Keratinocyte (primary cell): Measurements from ENCODE around the gene ZBTB17. TPM values are rescaled to one million over a fixed set of nuclear protein-coding genes. Genes with fewer than 3 reads are reported as not detected.

Experiments used
- DNase-seq: peaks from one replicate; pipeline ENCODE4 v3.0.0-alpha.2; 2011; ENCODE audit warnings: low read depth, missing footprints, low spot score
- FAIRE-seq: peaks from 2 replicates; lab custom pipeline; 2011; peaks lifted over from hg19 to GRCh38; lab: Jason Lieb, UNC
- H2AFZ ChIP-seq: 2 replicates; pipeline ENCODE4 v1.6.0; 2012; ENCODE audit warnings: low read length, control low read depth, inconsistent platforms; ENCODE audit not compliant: control insufficient read depth
- H3K27ac ChIP-seq: 2 replicates; pipeline ENCODE4 v1.5.1; 2011; ENCODE audit warnings: low read length; ENCODE audit not compliant: control insufficient read depth, insufficient read depth
- H3K27me3 ChIP-seq: 3 replicates; pipeline ENCODE4 v1.6.0; 2011; ENCODE audit warnings: low read length; ENCODE audit not compliant: control insufficient read depth, insufficient read depth; ENCODE audit errors: extremely low read depth
- H3K36me3 ChIP-seq, 2 experiments: 2 replicates in 1 of 2; 3 replicates in 1 of 2; pipeline ENCODE4 v1.5.1; 2011; ENCODE audit warnings: low read length in 2 of 2, mild to moderate bottlenecking in 1 of 2; ENCODE audit not compliant: control insufficient read depth in 2 of 2, insufficient read depth in 2 of 2; ENCODE audit errors: extremely low read depth in 1 of 2
- H3K4me1 ChIP-seq: 3 replicates; pipeline ENCODE4 v1.5.1; 2011; ENCODE audit warnings: low read length; ENCODE audit not compliant: control insufficient read depth, insufficient read depth; ENCODE audit errors: extremely low read depth
- H3K4me2 ChIP-seq: 3 replicates; pipeline ENCODE4 v1.6.0; 2011; ENCODE audit warnings: low read depth, low read length; ENCODE audit not compliant: control insufficient read depth, insufficient read depth; ENCODE audit errors: extremely low read depth
- H3K4me3 ChIP-seq, 3 experiments: fragments of 200-600 bp in 1 of 3; sonication (generic) in 1 of 3; 2 replicates in 2 of 3; 3 replicates in 1 of 3; pipeline ENCODE4 v1.5.1; 2011 to 2016; ENCODE audit warnings: low read length in 3 of 3, mild to moderate bottlenecking in 3 of 3, control low read depth in 2 of 3, inconsistent platforms in 1 of 3, low read depth in 1 of 3, mixed read lengths in 1 of 3, mixed run types in 1 of 3, moderate library complexity in 1 of 3; ENCODE audit not compliant: control insufficient read depth in 2 of 3, insufficient read depth in 2 of 3; ENCODE audit errors: extremely low read depth in 1 of 3
- H3K79me2 ChIP-seq: 2 replicates; pipeline ENCODE4 v1.6.0; 2012; ENCODE audit warnings: low read length; ENCODE audit not compliant: control insufficient read depth, insufficient read depth
- H3K9ac ChIP-seq: 3 replicates; pipeline ENCODE4 v1.6.0; 2011; ENCODE audit warnings: low read length; ENCODE audit not compliant: control insufficient read depth, insufficient read depth; ENCODE audit errors: extremely low read depth
- H3K9me1 ChIP-seq: 3 replicates; pipeline ENCODE4 v1.6.0; 2011; ENCODE audit warnings: low read length; ENCODE audit not compliant: control insufficient read depth, insufficient read depth; ENCODE audit errors: extremely low read depth
- H3K9me3 ChIP-seq: 2 replicates; pipeline ENCODE4 v1.5.1; 2012; ENCODE audit warnings: low read depth, low read length; ENCODE audit not compliant: control insufficient read depth
- H4K20me1 ChIP-seq: 3 replicates; pipeline ENCODE4 v1.6.0; 2011; ENCODE audit warnings: low read length; ENCODE audit not compliant: control insufficient read depth, insufficient read depth; ENCODE audit errors: extremely low read depth
- EZH2 ChIP-seq: IDR thresholded peaks from one replicate; pipeline ENCODE4 v1.6.1; 2012; ENCODE audit warnings: inconsistent platforms, mild to moderate bottlenecking, low read length, moderate library complexity
- dilution Hi-C: fragments of 300-500 bp; cut with MboI; formaldehyde crosslinking; loops from one replicate; pipeline ENCODE4 v1.7.0; 2020; ENCODE audit warnings: low sequenced_read_pairs; ENCODE audit not compliant: extremely low pct_ligation_motif_present
- polyA plus RNA-seq, 5 experiments: library from polyadenylated mRNA; depleted of rRNA in 3 of 5; stranded (reverse) in 3 of 5; stranded (forward) in 1 of 5; unstranded in 1 of 5; fragments of >200 nt; gene quantifications; 1 replicate in 1 of 5; 2 replicates in 3 of 5; 3 replicates in 1 of 5; pipeline versions ENCODE4 v1.2.1 to v1.2.3, GENCODE V29; 2011 to 2012; ENCODE audit warnings: missing spikeins in 2 of 5, low read depth in 1 of 5, low replicate concordance in 1 of 5
- TF ChIP-seq, protein P1 (sequence below), 3 experiments: IDR thresholded peaks in 1 of 3; conservative IDR thresholded peaks in 1 of 3; optimal IDR thresholded peaks in 1 of 3; 2 replicates in 2 of 3; 3 replicates in 1 of 3; pipeline versions ENCODE3 to v1.5.1; 2011; ENCODE audit warnings: low read length in 3 of 3, mild to moderate bottlenecking in 3 of 3, moderate library complexity in 2 of 3, control low read depth in 1 of 3, inconsistent platforms in 1 of 3; ENCODE audit not compliant: insufficient read depth in 2 of 3; ENCODE audit errors: extremely low read depth in 1 of 3

The ZBTB17 gene
- polyA plus RNA-seq, 1 donor (not counting 4 experiments of a cell fraction or from before 2014, with no cell fraction given) = 18.4 TPM

DNA sequence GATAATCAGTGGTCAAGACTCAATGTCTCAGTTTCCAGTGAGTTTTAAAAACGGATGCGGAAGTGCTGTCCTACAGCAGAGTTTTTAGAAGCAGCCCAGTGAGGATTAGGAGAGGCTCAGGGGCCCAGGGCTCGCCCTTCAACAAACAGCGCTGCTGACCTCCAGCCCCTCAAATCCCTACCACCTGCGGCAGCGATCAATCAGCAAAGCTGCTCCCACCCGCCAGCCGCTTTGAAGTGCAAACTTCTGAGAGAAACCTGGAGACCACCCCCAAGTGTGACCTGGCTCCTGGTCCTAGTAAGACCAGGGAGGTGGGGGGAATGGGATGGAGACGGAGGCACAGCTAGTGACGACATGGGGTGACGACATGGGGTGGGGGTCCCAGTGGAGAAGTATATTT lies 14.4 kb downstream of the ZBTB17 start:
- Histone ChIP-seq H2AFZ (no peak overlapping the region), H4K20me1 (no peaks in the 10 kb centered on the region), H3K9me1 (no peaks in the 10 kb centered on the region), H3K9ac (no peak overlapping the region), H3K79me2 (peaks cover 54% of the 10 kb centered on the region), H3K4me3 (no peak overlapping the region), H3K9me3 (no peaks in the 10 kb centered on the region), H3K27me3 (no peaks in the 10 kb centered on the region), H3K36me3 (peaks cover 4 to 10% of the 10 kb centered on the region in 2 experiments), H3K27ac (no peak overlapping the region), H3K4me2 (no peak overlapping the region), H3K4me1 (peaks cover 10% of the 10 kb centered on the region)
- DNase-seq = no peak
- no peak for FAIRE-seq
- dilution Hi-C loops = no loop called here
- TF ChIP-seq, protein P1, sequence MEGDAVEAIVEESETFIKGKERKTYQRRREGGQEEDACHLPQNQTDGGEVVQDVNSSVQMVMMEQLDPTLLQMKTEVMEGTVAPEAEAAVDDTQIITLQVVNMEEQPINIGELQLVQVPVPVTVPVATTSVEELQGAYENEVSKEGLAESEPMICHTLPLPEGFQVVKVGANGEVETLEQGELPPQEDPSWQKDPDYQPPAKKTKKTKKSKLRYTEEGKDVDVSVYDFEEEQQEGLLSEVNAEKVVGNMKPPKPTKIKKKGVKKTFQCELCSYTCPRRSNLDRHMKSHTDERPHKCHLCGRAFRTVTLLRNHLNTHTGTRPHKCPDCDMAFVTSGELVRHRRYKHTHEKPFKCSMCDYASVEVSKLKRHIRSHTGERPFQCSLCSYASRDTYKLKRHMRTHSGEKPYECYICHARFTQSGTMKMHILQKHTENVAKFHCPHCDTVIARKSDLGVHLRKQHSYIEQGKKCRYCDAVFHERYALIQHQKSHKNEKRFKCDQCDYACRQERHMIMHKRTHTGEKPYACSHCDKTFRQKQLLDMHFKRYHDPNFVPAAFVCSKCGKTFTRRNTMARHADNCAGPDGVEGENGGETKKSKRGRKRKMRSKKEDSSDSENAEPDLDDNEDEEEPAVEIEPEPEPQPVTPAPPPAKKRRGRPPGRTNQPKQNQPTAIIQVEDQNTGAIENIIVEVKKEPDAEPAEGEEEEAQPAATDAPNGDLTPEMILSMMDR (optimal IDR thresholded peaks at IDR 0.05 in 1 of 3, IDR thresholded peaks at IDR 0.05 in 1 of 3, conservative IDR thresholded peaks at IDR 0.05 in 1 of 3; ENCODE audit: extremely low read depth in 1 of 3, insufficient read depth in 2 of 3, low read length in 3 of 3) = no peak
- no peak for TF ChIP-seq EZH2

DNA sequence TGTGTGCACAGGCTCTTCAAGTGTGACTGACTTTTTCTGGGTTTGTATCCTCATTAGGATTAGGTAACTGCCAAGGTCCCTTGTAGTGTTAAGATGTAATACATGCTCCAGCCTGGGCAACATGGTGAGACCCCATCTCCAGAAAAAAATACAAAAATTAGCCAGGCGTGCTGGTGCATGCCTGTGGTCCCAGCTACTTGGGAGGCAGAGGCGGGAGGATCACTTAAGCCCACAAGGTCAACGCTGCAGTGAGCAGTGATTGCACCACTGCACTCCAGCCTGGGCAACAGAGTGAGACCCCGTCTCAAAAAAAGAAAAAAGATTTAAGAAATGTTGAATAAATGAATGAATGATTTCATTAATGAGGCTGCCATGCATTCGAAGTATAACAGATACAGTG lies 15.1 kb downstream of the ZBTB17 start:
- Histone ChIP-seq H3K4me1 (peaks cover 10% of the 10 kb centered on the region), H3K9me1 (no peaks in the 10 kb centered on the region), H3K27ac (no peak overlapping the region), H4K20me1 (no peaks in the 10 kb centered on the region), H3K9me3 (no peaks in the 10 kb centered on the region), H3K79me2 (peaks cover 53% of the 10 kb centered on the region), H3K9ac (no peak overlapping the region), H3K36me3 (peaks cover 4% of the 10 kb centered on the region in 2 experiments), H3K4me3 (no peak overlapping the region), H3K27me3 (no peaks in the 10 kb centered on the region), H2AFZ (no peak overlapping the region), H3K4me2 (no peak overlapping the region)
- FAIRE-seq (no peak), DNase-seq (no peak)
- dilution Hi-C loops = no loop called here
- TF ChIP-seq, protein P1 (optimal IDR thresholded peaks at IDR 0.05 in 1 of 3, IDR thresholded peaks at IDR 0.05 in 1 of 3, conservative IDR thresholded peaks at IDR 0.05 in 1 of 3; ENCODE audit: extremely low read depth in 1 of 3, insufficient read depth in 2 of 3, low read length in 3 of 3) = no peak
- no peak for TF ChIP-seq EZH2
